IMR-90 (cell line): ENCODE results near the gene GPD1. TPM values are rescaled to one million over a fixed set of nuclear protein-coding genes. Genes with fewer than 3 reads are reported as not detected.

Experiments used
- ATAC-seq: fragments of 200-7000 bp; cut with Tn5 transposase; 2 replicates; pipeline ENCODE4 v1.9.1; 2020; ENCODE audit warnings: low read depth, mild to moderate bottlenecking, moderate library complexity
- BruUV-seq: library from RNA; stranded (reverse); fragments of 400-500 nt; replicated peaks from 2 replicates; lab custom pipeline; 2021; lab: Mats Ljungman, UMichigan
- CTCF ChIA-PET: fragments of 300-600 bp; formaldehyde crosslinking; extraction: SDS; loops from one replicate; lab custom pipeline; 2021; ENCODE audit warnings: antibody characterized with exemption; lab: Yijun Ruan, JAX
- POLR2A ChIA-PET: fragments of 300-600 bp; sonication (Branson Sonifier 250); formaldehyde crosslinking; loops from one replicate; lab custom pipeline; 2022; ENCODE audit warnings: antibody characterized with exemption; ENCODE audit not compliant: unreplicated experiment; lab: Charles Lee
- DNase-seq: peaks from one replicate; pipeline ENCODE4 v3.0.0; 2013
- H2AFZ ChIP-seq: replicated peaks from 2 replicates; pipeline ENCODE3; 2013; ENCODE audit warnings: low read length, mild to moderate bottlenecking; ENCODE audit not compliant: poor library complexity
- H2AK5ac ChIP-seq: 2 replicates; pipeline ENCODE4 v1.6.1; 2013; ENCODE audit warnings: low read depth, low read length, inconsistent platforms
- H2AK9ac ChIP-seq: replicated peaks from 2 replicates; pipeline ENCODE3; 2013; ENCODE audit warnings: mild to moderate bottlenecking, low read depth, low read length, moderate library complexity; ENCODE audit not compliant: poor library complexity
- H2BK120ac ChIP-seq: 2 replicates; pipeline ENCODE4 v1.6.1; 2013; ENCODE audit warnings: low read depth, low read length, inconsistent platforms
- H2BK15ac ChIP-seq: 3 replicates; pipeline ENCODE4 v1.6.1; 2013; ENCODE audit warnings: low read depth, low read length, inconsistent platforms
- H2BK20ac ChIP-seq: 2 replicates; pipeline ENCODE4 v1.6.1; 2013; ENCODE audit warnings: low read depth, mild to moderate bottlenecking, inconsistent platforms, low read length, moderate library complexity
- H2BK5ac ChIP-seq: 2 replicates; pipeline ENCODE4 v1.6.1; 2013; ENCODE audit warnings: mild to moderate bottlenecking, low read depth, low read length, inconsistent platforms; ENCODE audit not compliant: poor library complexity, severe bottlenecking
- H3K14ac ChIP-seq: replicated peaks from 2 replicates; pipeline ENCODE4 v1.6.1; 2013; ENCODE audit warnings: low read depth, low read length, inconsistent platforms
- H3K18ac ChIP-seq: 2 replicates; pipeline ENCODE4 v1.6.1; 2013; ENCODE audit warnings: low read depth, low read length, control low read depth
- H3K23ac ChIP-seq: 2 replicates; pipeline ENCODE4 v1.6.1; 2013; ENCODE audit warnings: low read depth, low read length, inconsistent platforms
- H3K27ac ChIP-seq: 2 replicates; pipeline ENCODE4 v1.5.1; 2013; ENCODE audit warnings: mild to moderate bottlenecking, control low read depth, low read length; ENCODE audit not compliant: insufficient read depth
- H3K27me3 ChIP-seq: 2 replicates; pipeline ENCODE4 v1.6.1; 2013; ENCODE audit warnings: low read length; ENCODE audit not compliant: control insufficient read depth, insufficient read depth
- H3K36me3 ChIP-seq: 2 replicates; pipeline ENCODE4 v1.6.1; 2013; ENCODE audit warnings: low read length, mixed read lengths; ENCODE audit not compliant: control insufficient read depth, insufficient read depth
- H3K4ac ChIP-seq: 2 replicates; pipeline ENCODE4 v1.6.1; 2013; ENCODE audit warnings: low read depth, low read length, inconsistent platforms
- H3K4me1 ChIP-seq: 2 replicates; pipeline ENCODE4 v1.6.1; 2013; ENCODE audit warnings: low read length, mixed read lengths; ENCODE audit not compliant: control insufficient read depth, insufficient read depth
- H3K4me2 ChIP-seq: 2 replicates; pipeline ENCODE4 v1.6.1; 2013; ENCODE audit warnings: low read depth, mild to moderate bottlenecking, control low read depth, low read length, moderate library complexity
- H3K4me3 ChIP-seq: 2 replicates; pipeline ENCODE4 v1.5.1; 2013; ENCODE audit warnings: low read depth, mild to moderate bottlenecking, control low read depth, low read length, moderate library complexity; ENCODE audit not compliant: insufficient read depth
- H3K56ac ChIP-seq: 2 replicates; pipeline ENCODE4 v1.6.1; 2013; ENCODE audit warnings: low read length, inconsistent platforms; ENCODE audit not compliant: insufficient read depth; ENCODE audit errors: extremely low read depth
- H3K79me1 ChIP-seq, 2 experiments: 2 replicates each; pipeline ENCODE4 v1.6.1; 2013; ENCODE audit warnings: low read length in 2 of 2, inconsistent platforms in 1 of 2, low read depth in 1 of 2
- H3K9ac ChIP-seq: 2 replicates; pipeline ENCODE4 v1.6.1; 2013; ENCODE audit warnings: low read depth, low read length, control low read depth
- H3K9me1 ChIP-seq: 2 replicates; pipeline ENCODE4 v1.6.1; 2013; ENCODE audit warnings: low read length, inconsistent platforms; ENCODE audit not compliant: insufficient read depth
- H3K9me3 ChIP-seq: 2 replicates; pipeline ENCODE4 v1.6.1; 2013; ENCODE audit warnings: low read length; ENCODE audit not compliant: control insufficient read depth, insufficient read depth
- H4K20me1 ChIP-seq: 2 replicates; pipeline ENCODE4 v1.6.1; 2013; ENCODE audit warnings: low read length, inconsistent platforms; ENCODE audit not compliant: insufficient read depth
- H4K5ac ChIP-seq: 2 replicates; pipeline ENCODE4 v1.6.1; 2013; ENCODE audit warnings: mild to moderate bottlenecking, low read depth, low read length, control low read depth
- H4K8ac ChIP-seq, 2 experiments: 2 replicates each; pipeline ENCODE4 v1.6.1; 2013; ENCODE audit warnings: low read depth in 2 of 2, low read length in 2 of 2, control low read depth in 1 of 2, inconsistent platforms in 1 of 2
- H4K91ac ChIP-seq: 2 replicates; pipeline ENCODE4 v1.6.1; 2013; ENCODE audit warnings: low read depth, low read length, inconsistent platforms; ENCODE audit not compliant: insufficient read depth
- BHLHE40 ChIP-seq: fragments of 150-350 bp; IDR thresholded peaks from 2 replicates; pipeline ENCODE4 v1.6.1; 2016; ENCODE audit warnings: mild to moderate bottlenecking, low read depth, low read length
- CEBPB ChIP-seq: IDR thresholded peaks from 2 replicates; pipeline ENCODE4 v1.6.1; 2012; ENCODE audit warnings: low read depth, low read length, improper control_type of control experiment
- CHD1 ChIP-seq: IDR thresholded peaks from 2 replicates; pipeline ENCODE4 v1.6.1; 2012; ENCODE audit warnings: low read depth, low read length, improper control_type of control experiment
- CTCF ChIP-seq: conservative IDR thresholded peaks from 2 replicates; pipeline ENCODE4 v1.5.1; 2012; ENCODE audit warnings: mild to moderate bottlenecking, low read depth, low read length, improper control_type of control experiment
- FOS ChIP-seq: fragments of 150-350 bp; IDR thresholded peaks from 2 replicates; pipeline ENCODE4 v1.6.1; 2016; ENCODE audit warnings: low read depth, low read length
- MXI1 ChIP-seq: IDR thresholded peaks from 2 replicates; pipeline ENCODE4 v1.6.1; 2012; ENCODE audit warnings: low read depth, mild to moderate bottlenecking, low read length, moderate library complexity, borderline replicate concordance
- POLR2A ChIP-seq: IDR thresholded peaks from 2 replicates; pipeline ENCODE4 v1.6.1; 2012; ENCODE audit warnings: mild to moderate bottlenecking, low read depth, low read length
- RCOR1 ChIP-seq: IDR thresholded peaks from 2 replicates; pipeline ENCODE4 v1.6.1; 2012; ENCODE audit warnings: mild to moderate bottlenecking, low read length, improper control_type of control experiment; ENCODE audit not compliant: insufficient replicate concordance
- RFX5 ChIP-seq: IDR thresholded peaks from 2 replicates; pipeline ENCODE4 v1.8.0; 2012; ENCODE audit warnings: low read depth, mild to moderate bottlenecking, low read length, moderate library complexity
- SMC3 ChIP-seq: fragments of 150-350 bp; IDR thresholded peaks from 2 replicates; pipeline ENCODE4 v1.6.1; 2016; ENCODE audit warnings: low read depth, mild to moderate bottlenecking, antibody characterized with exemption, low read length, moderate library complexity
- WGBS, 2 experiments: methylation state at CpG; one replicate each; pipeline versions ENCODE4 v1.1.5 to v1.1.7; 2013; ENCODE audit warnings: missing lambda C conversion rate in 2 of 2; ENCODE audit not compliant: insufficient read length in 1 of 2; ENCODE audit errors: extremely low coverage in 2 of 2; 5-methylcytosine and 5-hydroxymethylcytosine counted together
- dilution Hi-C: fragments of 300-500 bp; cut with HindIII; formaldehyde crosslinking; loops from one replicate; pipeline ENCODE4 v1.14.3; 2018; ENCODE audit warnings: low sequenced_read_pairs; ENCODE audit not compliant: unreplicated experiment
- in situ Hi-C: fragments of 300-500 bp; cut with MboI; formaldehyde crosslinking; loops from 3 replicates; pipeline ENCODE4 v1.14.3; 2019; ENCODE audit warnings: low sequenced_read_pairs, inconsistent platforms, mixed read lengths
- intact Hi-C: fragments of 100-400 bp; cut with micrococcal nuclease; formaldehyde crosslinking; loops from 2 replicates; pipeline ENCODE4 v1.10.0; 2022
- polyA plus RNA-seq, 3 experiments: library from polyadenylated mRNA; depleted of rRNA; stranded (reverse); fragments of >200 nt; gene quantifications; 2 replicates each; pipeline ENCODE4 v1.2.3, GENCODE V29; 2012; ENCODE audit warnings: low replicate concordance in 1 of 3
- total RNA-seq: library from RNA; depleted of rRNA; stranded (reverse); fragments of >200 nt; gene quantifications from 2 replicates; pipeline ENCODE4 v1.2.3, GENCODE V29; 2012
- TF ChIP-seq, protein P1 (sequence below): fragments of 150-350 bp; IDR thresholded peaks from 2 replicates; pipeline ENCODE4 v1.6.1; 2016; ENCODE audit warnings: low read depth, mild to moderate bottlenecking, low read length, moderate library complexity, borderline replicate concordance

GPD1 gene
- total and polyA plus RNA-seq, 2 of the 4 experiments (the other 2 are of a cell fraction) = 0.05 to 0.18 TPM

- Histone ChIP-seq H3K9me1 (no peaks in the 10 kb centered on the region; the same call in none of the 2 replicates), H2AK9ac (no peak overlapping the region), H3K27me3 (no peaks in the 10 kb centered on the region), H2BK5ac (no peak overlapping the region), H2AK5ac (no peak overlapping the region), H3K9ac (no peak overlapping the region), H3K56ac (no peak overlapping the region), H3K9me3 (no peaks in the 10 kb centered on the region), H3K23ac (no peak overlapping the region), H4K8ac (no peak overlapping the region), H3K4me1 (no peaks in the 10 kb centered on the region), H4K5ac (no peak overlapping the region), H3K36me3 (no peaks in the 10 kb centered on the region; the same call in 1 of the 2 replicates), H3K4me2 (no peak overlapping the region), H4K91ac (no peak overlapping the region), H4K20me1 (peaks cover 17% of the 10 kb centered on the region), H3K27ac (no peak overlapping the region), H2AFZ (no peak overlapping the region), H2BK20ac (no peak overlapping the region), H2BK120ac (no peak overlapping the region), H2BK15ac (no peak overlapping the region), H3K4ac (no peak overlapping the region), H3K4me3 (no peak overlapping the region), H3K18ac (no peak overlapping the region), H3K14ac (no peak overlapping the region), H3K79me1 (peaks cover 15 to 75% of the 10 kb centered on the region in 2 experiments)
- 0 out of 2 replicates have a peak, but pooled peaks have one; percentile 29 for ATAC-seq
- intact Hi-C loops (no loop called here), in situ Hi-C loops (no loop called here), dilution Hi-C loops (no loop called here)
- POLR2A ChIA-PET = no interaction called here
- CTCF ChIA-PET = no interaction called here
- BruUV-seq = no TSS peak
- DNase-seq = peak; percentile 30
- 63% methylated on average over 1 of the region's 1 CpG; no CpG with 5 or more reads in 1 of the 2 experiments for WGBS, 2 experiments
- TF ChIP-seq MXI1 (no peak), RCOR1 (no peak), POLR2A (no peak), FOS (no peak), RFX5 (no peak), BHLHE40 (no peak), SMC3 (no peak), CHD1 (no peak), CTCF (no peak), CEBPB (no peak)
- TF ChIP-seq, protein P1, sequence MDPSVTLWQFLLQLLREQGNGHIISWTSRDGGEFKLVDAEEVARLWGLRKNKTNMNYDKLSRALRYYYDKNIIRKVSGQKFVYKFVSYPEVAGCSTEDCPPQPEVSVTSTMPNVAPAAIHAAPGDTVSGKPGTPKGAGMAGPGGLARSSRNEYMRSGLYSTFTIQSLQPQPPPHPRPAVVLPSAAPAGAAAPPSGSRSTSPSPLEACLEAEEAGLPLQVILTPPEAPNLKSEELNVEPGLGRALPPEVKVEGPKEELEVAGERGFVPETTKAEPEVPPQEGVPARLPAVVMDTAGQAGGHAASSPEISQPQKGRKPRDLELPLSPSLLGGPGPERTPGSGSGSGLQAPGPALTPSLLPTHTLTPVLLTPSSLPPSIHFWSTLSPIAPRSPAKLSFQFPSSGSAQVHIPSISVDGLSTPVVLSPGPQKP = no peak
Observed at GRCh38 chr12:50151047-50151687, 47.4 kb downstream of the GPD1 start.
